ENCODE data around the gene TOMM20.
"Not testable (repeated sequence)": the region's sequence is repeated elsewhere in the genome, so short reads cannot be mapped to it uniquely, and the experiment has no call there.

TOMM20 gene

DNA sequence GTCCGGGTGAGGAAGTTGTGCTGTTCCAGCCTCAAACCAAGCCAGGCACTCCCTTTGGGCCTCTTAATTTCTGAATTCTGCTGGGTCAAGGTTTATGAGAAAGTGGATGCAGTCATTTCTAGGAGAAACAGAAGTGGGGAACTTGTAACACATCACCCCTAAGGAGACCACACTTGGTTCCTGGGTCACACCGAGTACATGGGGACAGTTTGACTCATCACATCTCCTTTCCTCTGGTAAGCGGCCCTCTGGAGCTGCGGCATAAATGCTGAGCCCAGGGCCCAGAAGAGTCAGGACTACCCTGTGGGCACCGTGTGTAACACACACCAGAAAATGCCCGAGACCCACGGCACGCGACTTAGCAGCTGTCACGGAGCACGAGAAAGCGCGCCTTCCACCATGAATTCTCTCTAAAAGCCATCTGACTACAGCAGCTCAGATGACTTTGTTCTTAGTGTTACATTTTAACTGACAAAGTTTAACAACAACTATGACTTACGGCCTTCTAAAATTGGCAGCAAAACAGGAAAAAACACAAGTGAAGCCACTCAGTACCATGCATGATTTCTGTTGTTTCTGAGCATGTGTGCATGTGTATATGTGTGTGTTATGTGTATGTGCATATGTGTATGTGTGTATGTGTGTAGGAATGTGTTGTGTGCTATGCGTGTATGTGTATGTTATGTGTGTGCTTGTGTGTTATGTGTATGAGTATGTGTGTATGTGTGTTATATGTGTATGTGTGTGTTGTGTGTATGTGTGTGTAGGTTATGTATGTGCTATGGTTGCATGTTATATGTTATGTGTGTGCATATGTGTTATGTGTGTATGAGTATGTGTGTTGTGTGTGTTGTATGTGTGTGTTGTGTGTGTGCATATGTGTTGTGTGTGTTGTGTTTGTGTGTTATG, 50.8 kb downstream of the TOMM20 start:
- peak; percentile 62 for DNase-seq

- no peak for DNase-seq
Observed at GRCh38 chr1:235077163-235077540, 51.5 kb downstream of the TOMM20 start.

DNA sequence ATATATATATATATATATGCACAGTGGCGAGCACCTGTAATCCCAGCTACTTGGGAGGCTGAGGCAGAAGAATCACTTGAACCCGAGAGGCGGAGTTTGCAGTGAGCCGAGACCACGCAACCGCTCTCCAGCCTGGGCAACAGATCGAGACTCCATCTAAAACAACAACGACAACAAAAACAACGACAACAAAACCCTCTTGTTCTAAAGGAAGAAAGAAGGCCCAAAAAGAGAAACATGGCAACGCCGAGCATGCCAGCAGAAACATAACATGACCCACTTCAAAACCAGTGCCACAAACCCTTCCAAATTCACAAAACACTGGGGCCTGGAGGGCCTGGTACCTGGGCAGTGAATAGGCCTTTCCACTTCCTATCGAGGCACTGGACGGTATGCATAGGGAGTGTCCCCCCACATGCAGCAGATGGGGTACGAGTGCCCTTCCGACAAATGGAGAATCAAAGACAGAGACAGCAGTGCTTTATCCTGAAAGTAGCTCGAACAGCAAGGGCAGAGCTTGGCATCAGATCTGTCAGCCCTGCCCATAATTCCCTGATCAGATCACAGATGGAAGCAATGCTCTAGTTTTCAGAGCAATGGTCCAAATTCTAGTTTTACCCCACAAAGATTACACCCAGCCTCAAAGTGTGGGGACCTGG, 52.0 kb downstream of the TOMM20 start:
- DNase-seq, result no peak

- DNase-seq, result peak; percentile 66
Observed at GRCh38 chr1:235075777-235076308, 52.8 kb downstream of the TOMM20 start.

DNA sequence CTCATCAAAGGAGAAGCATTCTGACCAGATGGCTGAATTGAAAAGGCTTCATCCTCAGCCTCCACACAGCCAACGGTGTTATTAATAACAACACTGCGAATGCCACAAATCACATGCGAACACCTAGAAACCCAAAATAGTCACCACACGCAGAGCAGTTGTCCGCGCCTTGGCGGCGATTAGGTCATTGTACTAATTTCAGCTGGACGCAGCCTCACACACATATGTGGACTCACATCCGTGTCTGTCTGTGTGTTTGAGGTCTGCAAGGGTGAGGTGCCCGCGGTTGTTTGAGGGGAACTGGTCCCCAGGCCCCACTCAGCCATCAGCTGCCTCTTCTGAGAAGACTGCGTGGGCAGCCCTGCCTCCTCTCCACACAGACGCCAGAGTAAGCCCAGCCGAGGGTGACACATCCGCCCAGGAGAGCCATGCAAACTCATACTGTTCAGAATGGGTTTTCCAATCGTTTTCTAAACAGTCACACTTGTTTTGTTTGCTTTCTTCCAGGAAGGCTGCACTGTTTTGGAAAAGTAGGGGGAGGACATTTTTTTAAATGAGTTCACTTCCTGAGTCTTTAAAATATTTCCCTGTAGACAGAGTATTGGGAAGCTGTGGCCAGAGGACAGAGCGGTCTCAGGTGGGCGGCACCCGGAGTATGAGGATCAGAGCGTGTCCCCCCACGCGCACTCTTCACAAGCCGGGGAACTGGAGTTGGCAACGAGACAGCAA, 53.4 kb downstream of the TOMM20 start:
- peak; percentile 89 for DNase-seq

- peak; percentile 77 for DNase-seq
Observed at GRCh38 chr1:235074523-235075047, 54.1 kb downstream of the TOMM20 start.

- no peak for DNase-seq
Observed at GRCh38 chr1:235073968-235074522, 54.6 kb downstream of the TOMM20 start.

GRCh38 chr1:235073331-235073967, 55.2 kb downstream of the TOMM20 start:
- no peak for DNase-seq

DNA sequence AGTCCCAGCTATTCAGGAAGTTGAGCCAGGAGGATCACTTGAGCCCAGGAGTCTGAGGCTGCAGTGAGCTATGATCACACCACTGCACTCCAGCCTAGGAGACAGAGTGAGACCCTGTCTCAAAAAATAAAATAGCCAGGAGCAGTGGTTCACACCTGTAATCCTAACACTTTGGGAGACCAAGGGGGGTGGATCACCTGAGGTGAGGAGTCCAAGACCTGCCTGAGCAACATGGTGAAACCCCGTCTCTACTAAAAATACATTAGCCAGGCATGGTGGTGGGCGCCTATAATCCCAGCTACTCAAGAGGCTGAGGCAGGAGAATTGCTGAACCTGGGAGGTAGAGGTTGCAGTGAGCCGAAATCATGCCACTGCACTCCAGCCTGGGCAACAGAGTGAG, 56.1 kb downstream of the TOMM20 start:
- not testable (repeated sequence) for DNase-seq

DNA sequence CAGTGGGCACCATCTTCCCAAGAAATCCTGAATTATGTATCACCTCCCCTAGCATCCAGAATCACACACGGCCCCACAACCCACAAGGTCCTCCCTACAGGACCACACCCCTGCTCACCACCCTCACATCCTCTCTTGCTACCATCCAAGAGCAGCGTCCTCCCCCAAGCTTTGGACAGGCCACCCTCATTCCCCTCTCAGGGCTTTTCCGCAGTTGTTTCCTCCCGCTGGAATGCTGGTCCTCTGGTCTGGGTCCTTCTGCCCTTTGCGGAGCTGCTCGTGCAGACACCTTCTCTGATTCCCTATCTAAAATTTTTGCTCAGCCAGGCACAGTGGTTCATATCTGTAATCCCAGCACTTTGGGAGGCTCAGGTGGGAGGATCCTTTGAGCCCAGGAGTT, 56.5 kb downstream of the TOMM20 start:
- DNase-seq, result no peak

DNA sequence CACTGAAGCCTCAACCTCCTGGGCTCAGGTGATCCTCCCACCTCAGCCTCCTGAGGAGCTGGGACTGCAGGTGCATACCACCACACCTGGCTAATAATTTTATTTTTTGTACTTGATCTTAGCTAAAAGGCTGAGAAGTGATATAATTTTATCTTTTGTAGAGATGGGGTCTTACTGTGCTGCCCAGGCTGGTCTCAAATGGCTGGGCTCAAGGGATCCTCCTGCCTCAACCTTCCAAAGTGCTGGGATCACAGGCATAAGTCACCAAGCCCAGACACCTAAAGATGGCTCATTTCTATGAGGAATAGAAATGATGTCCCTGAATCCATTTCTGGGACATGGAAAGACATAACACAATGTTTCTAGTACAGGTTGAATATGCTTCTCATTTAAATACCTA, 57.8 kb downstream of the TOMM20 start:
- DNase-seq, result no peak

GRCh38 chr1:235069577-235070563, 58.8 kb downstream of the TOMM20 start:
- no peak for DNase-seq

DNA sequence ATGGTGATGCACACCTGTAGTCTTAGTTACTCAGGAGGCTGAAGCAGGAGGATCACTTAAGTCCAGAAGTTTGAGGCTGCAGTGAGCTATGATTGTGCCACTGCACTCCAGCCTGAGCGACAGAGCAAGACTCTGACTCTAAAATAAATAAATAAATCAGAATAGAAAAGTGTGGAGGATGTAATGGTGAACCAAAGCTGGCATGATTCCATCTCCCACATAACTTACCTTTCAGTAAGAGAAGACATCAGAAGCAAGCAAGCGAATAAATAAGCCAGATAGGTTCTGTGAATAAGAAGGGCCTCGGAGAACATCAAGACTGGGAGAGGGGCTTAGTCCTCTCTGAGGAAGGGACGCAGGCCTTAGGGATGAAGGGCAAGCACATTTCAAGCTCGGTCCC, 59.5 kb downstream of the TOMM20 start:
- no peak for DNase-seq

DNA sequence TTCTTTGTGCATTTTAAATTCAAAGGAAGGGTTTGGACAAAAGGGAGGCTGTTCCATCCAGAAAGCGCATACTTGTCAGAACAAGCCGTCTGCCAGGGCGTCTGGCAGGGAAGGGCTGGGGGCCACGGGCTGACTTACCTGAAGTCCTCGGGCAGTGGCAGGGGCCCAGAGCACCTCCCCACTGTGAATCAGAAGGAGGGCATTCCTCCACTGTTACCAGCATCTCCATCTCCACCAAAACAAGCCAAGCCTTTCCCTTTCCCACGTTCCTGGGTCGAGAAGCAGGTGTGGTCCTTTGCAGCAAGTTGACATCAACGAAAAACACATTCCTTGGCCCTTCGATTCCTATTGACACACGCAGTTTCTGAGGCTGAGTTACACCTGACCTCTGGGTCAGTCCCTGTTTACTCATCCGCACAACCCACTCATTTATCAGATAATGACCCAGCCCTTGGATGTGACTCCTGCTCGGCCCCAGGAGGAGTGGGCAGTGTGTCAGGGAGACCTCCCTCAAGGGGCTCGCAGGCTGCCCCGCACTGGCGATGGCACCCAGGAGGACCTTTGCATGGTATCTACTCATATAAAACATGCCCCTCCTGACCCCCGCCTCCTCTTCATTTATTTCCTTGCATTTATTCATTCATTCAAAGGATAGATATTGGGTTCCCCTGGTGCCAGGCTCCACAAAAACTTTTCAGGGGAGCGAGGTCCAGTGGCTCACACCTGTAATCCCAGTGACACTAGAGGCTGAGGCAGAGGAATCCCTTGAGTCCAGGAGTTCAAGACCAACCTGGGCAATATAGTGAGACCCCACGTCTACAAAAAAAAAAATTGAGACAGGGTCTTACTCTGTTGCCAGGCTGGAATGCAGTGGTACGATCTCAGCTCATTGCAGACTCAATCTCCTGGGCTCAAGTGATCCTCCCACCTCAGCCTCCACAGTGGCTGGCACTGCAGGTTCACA, 60.2 kb downstream of the TOMM20 start:
- DNase-seq, result no peak

- DNase-seq, result peak; percentile 45
Observed at GRCh38 chr1:235067396-235068157, 61.1 kb downstream of the TOMM20 start.

DNA sequence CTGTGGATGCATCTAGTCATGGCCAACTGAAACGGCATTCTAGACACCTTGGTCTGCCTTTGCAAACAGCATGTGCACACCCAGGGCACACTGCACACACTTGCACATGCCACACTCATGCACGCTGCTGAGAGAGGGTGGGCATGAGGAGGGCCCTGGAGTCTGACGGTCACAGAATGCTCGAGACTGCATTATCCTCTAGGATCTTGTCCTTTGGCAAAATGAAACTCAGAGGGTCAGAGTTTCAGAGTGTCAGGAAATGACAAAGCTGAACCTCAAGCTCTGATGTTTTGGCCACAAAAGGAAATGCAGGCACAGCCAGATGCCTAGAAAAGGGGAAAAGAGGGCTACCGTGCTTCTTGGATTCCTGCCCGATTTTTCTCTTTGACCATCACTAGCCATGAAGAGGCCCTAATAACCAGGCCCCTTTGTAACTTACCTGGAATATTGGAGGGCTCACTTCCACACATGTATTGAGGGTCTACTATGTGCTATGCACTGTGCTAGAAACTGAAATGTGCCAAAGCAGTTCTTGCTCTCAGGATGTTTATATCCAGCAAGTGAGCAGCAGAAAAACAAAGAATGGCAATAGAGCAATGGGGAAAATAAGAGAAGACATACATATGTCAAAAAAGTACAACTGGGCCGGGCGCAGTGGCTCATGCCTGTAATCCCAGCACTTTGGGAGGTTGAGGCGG, 65.4 kb downstream of the TOMM20 start:
- DNase-seq, result no peak

GRCh38 chr1:235060607-235061470, 67.8 kb downstream of the TOMM20 start:
- DNase-seq, result no peak

All from stimulated activated CD4-positive, alpha-beta T cell treated with anti-CD3 and anti-CD28 coated beads, Interleukin-15, amount 100 ng/mL, for 24 hours (primary cell).